GM12878 (cell line): ENCODE data around the gene ERC2. TPM values are rescaled to one million over a fixed set of nuclear protein-coding genes. Genes with fewer than 3 reads are reported as not detected.

ENCODE experiments used
- ATAC-seq: fragments of 200-7000 bp; cut with Tn5 transposase; 3 replicates; pipeline ENCODE4 v1.9.1; 2020; ENCODE audit warnings: mild to moderate bottlenecking, moderate library complexity
- BruUV-seq: library from RNA; stranded (reverse); fragments of 400-500 nt; replicated peaks from 2 replicates; lab custom pipeline; 2021; lab: Mats Ljungman, UMichigan
- CTCF ChIA-PET: fragments of 300-600 bp; sonication (Branson Sonifier 250); formaldehyde crosslinking; extraction: SDS; loops from one replicate; lab custom pipeline; 2021; ENCODE audit warnings: inconsistent platforms; lab: Yijun Ruan, JAX
- POLR2A ChIA-PET: fragments of 350-600 bp; formaldehyde crosslinking; extraction: SDS; loops from one replicate; lab custom pipeline; 2021; ENCODE audit warnings: inconsistent platforms; lab: Charles Lee
- RAD21 ChIA-PET: fragments of 300-600 bp; sonication (Branson Sonifier 250); formaldehyde crosslinking; loops from one replicate; lab custom pipeline; 2023; ENCODE audit warnings: antibody characterized with exemption; ENCODE audit not compliant: unreplicated experiment; lab: Charles Lee
- SMC1A ChIA-PET: fragments of 300-600 bp; sonication (Branson Sonifier 250); formaldehyde crosslinking; loops from one replicate; lab custom pipeline; 2023; ENCODE audit not compliant: unreplicated experiment, uncharacterized antibody; lab: Charles Lee
- DNase-seq: peaks from one replicate; pipeline ENCODE4 v3.0.0-alpha.2; 2011; ENCODE audit warnings: low read depth, low spot score
- FAIRE-seq: peaks from 3 replicates; lab custom pipeline; 2011; peaks lifted over from hg19 to GRCh38; lab: Jason Lieb, UNC
- H2AFZ ChIP-seq: 2 replicates; pipeline ENCODE4 v1.6.0; 2011; ENCODE audit warnings: low read depth, low read length, control low read depth; ENCODE audit not compliant: control insufficient read depth
- H3K27ac ChIP-seq: 2 replicates; pipeline ENCODE4 v1.5.1; 2011; ENCODE audit warnings: control low read depth; ENCODE audit not compliant: control insufficient read depth, insufficient read depth
- H3K27me3 ChIP-seq, 2 experiments: replicated peaks in 1 of 2; 2 replicates each; pipeline versions ENCODE4 v1.6.0 to v1.6.1; 2011; ENCODE audit warnings: low read length in 1 of 2; ENCODE audit not compliant: control insufficient read depth in 2 of 2, insufficient read depth in 2 of 2
- H3K36me3 ChIP-seq, 2 experiments: 2 replicates each; pipeline ENCODE4 v1.5.1; 2011; ENCODE audit warnings: low read length in 1 of 2; ENCODE audit not compliant: control insufficient read depth in 2 of 2, insufficient read depth in 2 of 2
- H3K4me1 ChIP-seq: 2 replicates; pipeline ENCODE4 v1.6.1; 2011; ENCODE audit warnings: mild to moderate bottlenecking, low read length, moderate library complexity, mixed read lengths; ENCODE audit not compliant: control insufficient read depth, insufficient read depth
- H3K4me2 ChIP-seq: 2 replicates; pipeline ENCODE4 v1.6.0; 2011; ENCODE audit warnings: control low read depth; ENCODE audit not compliant: control insufficient read depth, insufficient read depth
- H3K4me3 ChIP-seq: fragments of 200-600 bp; sonication (generic); 2 replicates; pipeline ENCODE4 v1.5.1; 2016
- H3K79me2 ChIP-seq: 2 replicates; pipeline ENCODE4 v1.6.0; 2011; ENCODE audit warnings: low read length; ENCODE audit not compliant: control insufficient read depth, insufficient read depth
- H3K9ac ChIP-seq: 2 replicates; pipeline ENCODE4 v1.8.0; 2011; ENCODE audit warnings: low read length, control low read depth, mixed read lengths; ENCODE audit not compliant: control insufficient read depth, insufficient read depth
- H3K9me3 ChIP-seq: replicated peaks from 3 replicates; pipeline ENCODE4 v1.5.1; 2011; ENCODE audit warnings: mild to moderate bottlenecking, low read length; ENCODE audit not compliant: control insufficient read depth, insufficient read depth
- H4K20me1 ChIP-seq: 2 replicates; pipeline ENCODE4 v1.6.0; 2011; ENCODE audit not compliant: control insufficient read depth, insufficient read depth
- ELK1 ChIP-seq: IDR thresholded peaks from 2 replicates; pipeline ENCODE4 v1.6.1; 2012; ENCODE audit warnings: low read depth, low read length, improper control_type of control experiment
- FOXM1 ChIP-seq: IDR thresholded peaks from 2 replicates; pipeline ENCODE4 v1.6.1; 2012; ENCODE audit warnings: low read depth, mild to moderate bottlenecking, inconsistent platforms, low read length, moderate library complexity
- IRF4 ChIP-seq: IDR thresholded peaks from 2 replicates; pipeline ENCODE4 v1.6.1; 2011; ENCODE audit warnings: low read depth, low read length
- NRF1 ChIP-seq: conservative IDR thresholded peaks from 2 replicates; pipeline ENCODE4 v1.6.1; 2011; ENCODE audit warnings: mild to moderate bottlenecking, low read depth, low read length, improper control_type of control experiment
- PKNOX1 ChIP-seq: fragments of 450-650 bp; IDR thresholded peaks from 2 replicates; pipeline ENCODE4 v1.6.1; 2016; ENCODE audit warnings: mild to moderate bottlenecking
- RELB ChIP-seq: fragments of 450-650 bp; IDR thresholded peaks from 2 replicates; pipeline ENCODE4 v1.6.1; 2017; ENCODE audit warnings: low read depth, mild to moderate bottlenecking, moderate library complexity
- SIX5 ChIP-seq: IDR thresholded peaks from 2 replicates; pipeline ENCODE4 v1.6.1; 2011; ENCODE audit warnings: mild to moderate bottlenecking, low read depth, low read length, moderate library complexity; ENCODE audit not compliant: severe bottlenecking
- SMAD5 ChIP-seq: IDR thresholded peaks from 2 replicates; pipeline ENCODE4 v1.6.1; 2016; ENCODE audit warnings: antibody characterized with exemption, low read depth
- SPI1 ChIP-seq: IDR thresholded peaks from 2 replicates; pipeline ENCODE4 v1.6.1; 2011; ENCODE audit warnings: low read depth, mild to moderate bottlenecking, low read length, moderate library complexity, borderline replicate concordance; ENCODE audit not compliant: insufficient read depth
- SREBF2 ChIP-seq: IDR thresholded peaks from 2 replicates; pipeline ENCODE4 v1.6.1; 2012; ENCODE audit warnings: mild to moderate bottlenecking, low read length
- TBL1XR1 ChIP-seq: IDR thresholded peaks from 2 replicates; pipeline ENCODE4 v1.6.1; 2012; ENCODE audit warnings: low read depth, low read length, improper control_type of control experiment
- WGBS: methylation state at CpG from one replicate; pipeline ENCODE4 v1.1.6; 2016; ENCODE audit warnings: low lambda C conversion rate; ENCODE audit not compliant: insufficient replicate concordance, insufficient coverage; ENCODE audit errors: missing lambda C conversion rate; 5-methylcytosine and 5-hydroxymethylcytosine counted together
- in situ Hi-C: fragments of 300-500 bp; cut with MboI; formaldehyde crosslinking; loops from 9 replicates; pipeline ENCODE4 v1.14.3; 2018; ENCODE audit warnings: mixed read lengths
- intact Hi-C: fragments of 100-400 bp; cut with micrococcal nuclease; formaldehyde crosslinking; loops from one replicate; pipeline ENCODE4 v1.14.2; 2022; ENCODE audit not compliant: unreplicated experiment
- polyA plus RNA-seq, 11 experiments: library from polyadenylated mRNA; depleted of rRNA in 4 of 11; unstranded in 6 of 11; stranded (reverse) in 5 of 11; fragments of >200 nt; fragmentation: Nextera tagmentation in 4 of 11; fragmentation: Illumina TruSeq in 1 of 11; extraction: Ambion mirVana in 4 of 11; extraction: Trizol in 1 of 11; gene quantifications; 1 replicate in 1 of 11; 2 replicates in 10 of 11; pipeline versions ENCODE4 v1.2.1 to v1.2.3, GENCODE V29; 2011 to 2016; ENCODE audit warnings: inconsistent platforms in 2 of 11, missing spikeins in 2 of 11, low read depth in 1 of 11
- total RNA-seq, 4 experiments: library from RNA; depleted of rRNA in 3 of 4; stranded (reverse); fragments of >200 nt in 3 of 4; fragmentation: Illumina TruSeq in 1 of 4; extraction: Trizol in 1 of 4; gene quantifications; 2 replicates each; pipeline versions ENCODE4 v1.2.1 to v1.2.3, GENCODE V29; 2013 to 2021

ERC2 gene
- total and polyA plus RNA-seq, 10 of the 15 experiments (the other 5 are each of a cell fraction or from before 2014, with no cell fraction given): 0.06 to 1.4 (median 0.12) TPM; not detected in 3

- no peak for TF ChIP-seq ELK1
These were observed 946.4 kb downstream of the ERC2 start (continued) for GRCh38 chr3:55521738-55522421.

GRCh38 chr3:55521064-55521737 is 947.1 kb downstream of the ERC2 start:
- in situ Hi-C loops (no loop called here), intact Hi-C loops (no loop called here)
- RAD21 ChIA-PET: no interaction called here
- DNase-seq: no peak
- no peak for ATAC-seq
- SMC1A ChIA-PET: interaction anchor here (0.8 to 1.1 kb wide), 2 partner anchors 9 to 14 kb away, joined by 3 read pairs; no protein-coding TSS in a partner anchor
- CTCF ChIA-PET: interaction anchor here (0.7 kb wide), 1 partner anchor 108 kb away, joined by 3 read pairs; no protein-coding TSS in a partner anchor
- Histone ChIP-seq H2AFZ (no peak overlapping the region), H3K27ac (no peak overlapping the region), H3K4me1 (no peaks in the 10 kb centered on the region), H3K4me2 (no peak overlapping the region), H3K9ac (no peak overlapping the region), H4K20me1 (no peaks in the 10 kb centered on the region), H3K9me3 (no peaks in the 10 kb centered on the region), H3K4me3 (no peak overlapping the region), H3K79me2 (no peaks in the 10 kb centered on the region), H3K27me3 (no peaks in the 10 kb centered on the region), H3K36me3 (no peaks in the 10 kb centered on the region)
- BruUV-seq: no TSS peak
- WGBS: 33% methylated on average over 9 of the region's 9 CpGs
- no peak for FAIRE-seq
- no peak for TF ChIP-seq IRF4
- POLR2A ChIA-PET: no interaction called here

GRCh38 chr3:55519019-55519418 is 949.2 kb downstream of the ERC2 start:
- DNase-seq: no peak
- no peak overlapping the region for H3K4me3 ChIP-seq
- H3K79me2 ChIP-seq: no peaks in the 10 kb centered on the region
- H3K36me3 ChIP-seq: no peaks in the 10 kb centered on the region
- ChIA-PET SMC1A (no interaction called here), POLR2A (no interaction called here), CTCF (no interaction called here), RAD21 (no interaction called here)
- in situ Hi-C loops: no loop called here
- no peak for FAIRE-seq
- ATAC-seq: no peak
- WGBS: 33% methylated on average over 3 of the region's 3 CpGs
- no TSS peak for BruUV-seq
- H3K9ac ChIP-seq: no peak overlapping the region
- H4K20me1 ChIP-seq: no peaks in the 10 kb centered on the region
- H3K27me3 ChIP-seq: no peaks in the 10 kb centered on the region
- H3K9me3 ChIP-seq: no peaks in the 10 kb centered on the region
- TF ChIP-seq FOXM1: no peak
- TF ChIP-seq NRF1: no peak
- TF ChIP-seq RELB: no peak
- TF ChIP-seq PKNOX1: no peak
- no peak for TF ChIP-seq SMAD5
- no peak for TF ChIP-seq SREBF2
- no peak for TF ChIP-seq SIX5
- no peak for TF ChIP-seq SPI1
- TF ChIP-seq TBL1XR1: no peak
- no peak overlapping the region for H3K27ac ChIP-seq
- H2AFZ ChIP-seq: no peak overlapping the region
- intact Hi-C loops: no loop called here
- no peak overlapping the region for H3K4me2 ChIP-seq
- H3K4me1 ChIP-seq: no peaks in the 10 kb centered on the region
